HG02588 (cell line): ENCODE results near the gene ARL3.
"Not testable (repeated sequence)": the region's sequence is repeated elsewhere in the genome, so short reads cannot be mapped to it uniquely, and the experiment has no call there.

Experiments used
- ATAC-seq: cut with Tn5 transposase; IDR thresholded peaks from one replicate; pipeline ENCODE4 v1.9.1; 2021; ENCODE audit warnings: mild to moderate bottlenecking, moderate library complexity; ENCODE audit not compliant: unreplicated experiment

ARL3 gene

GRCh38 chr10:102674566-102674965, 39.6 kb downstream of the ARL3 start:
- ATAC-seq, result no peak

- ATAC-seq, result no peak
Observed at GRCh38 chr10:102673819-102674511, 40.2 kb downstream of the ARL3 start.

DNA sequence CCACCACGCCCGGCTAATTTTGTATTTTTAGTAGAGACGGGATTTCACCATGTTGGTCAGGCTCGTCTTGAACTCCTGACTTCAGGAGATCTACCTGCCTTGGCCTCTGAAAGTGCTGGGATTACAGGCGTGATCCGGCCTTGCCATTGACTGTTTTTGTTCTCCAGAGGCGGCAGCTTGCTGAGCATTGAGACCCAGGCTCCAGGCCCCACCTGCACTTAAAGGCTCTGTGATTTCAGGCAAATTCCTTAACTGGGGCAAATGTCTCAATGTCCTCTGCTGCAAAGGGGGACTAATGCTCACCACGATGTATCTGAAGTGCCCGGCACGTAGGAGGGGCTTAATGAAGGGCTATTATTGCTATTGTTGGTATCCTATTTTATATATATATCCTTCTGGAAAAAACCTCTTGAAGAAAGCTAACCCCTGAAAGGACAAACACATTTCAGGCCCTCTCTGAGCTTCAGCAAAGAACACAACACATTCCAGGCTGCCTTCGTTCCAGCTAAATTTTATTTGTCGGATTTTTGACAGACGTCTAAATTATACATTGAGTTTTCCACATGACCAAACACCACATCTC, 40.9 kb downstream of the ARL3 start:
- no peak for ATAC-seq

DNA sequence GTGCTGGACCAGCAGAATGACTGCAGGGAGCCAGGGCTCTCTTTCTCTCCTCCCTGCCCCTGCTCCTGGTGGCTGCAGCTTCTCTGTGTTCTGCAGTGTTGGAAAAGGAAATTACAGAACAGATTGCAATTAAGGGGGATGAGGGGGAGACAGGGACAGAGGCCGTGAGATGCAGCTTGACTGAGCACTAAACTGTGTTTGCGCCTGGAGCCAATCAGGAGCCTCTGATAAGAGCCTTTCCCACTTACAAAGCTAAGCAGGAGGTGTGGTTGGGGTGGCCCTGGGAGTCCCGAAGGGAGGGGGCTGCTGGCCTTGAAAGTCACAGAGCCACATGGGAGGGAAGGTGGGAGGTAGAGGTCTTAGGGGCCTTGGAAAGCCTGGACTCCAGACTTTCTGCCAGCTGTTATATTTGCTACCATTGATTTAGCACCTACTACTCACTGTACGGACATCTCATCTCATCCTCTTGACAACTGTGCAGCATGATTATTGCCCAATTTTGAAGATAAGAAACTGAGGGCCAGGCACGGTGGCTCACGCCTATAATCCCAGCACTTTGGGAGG, 43.2 kb downstream of the ARL3 start:
- ATAC-seq, result no peak

DNA sequence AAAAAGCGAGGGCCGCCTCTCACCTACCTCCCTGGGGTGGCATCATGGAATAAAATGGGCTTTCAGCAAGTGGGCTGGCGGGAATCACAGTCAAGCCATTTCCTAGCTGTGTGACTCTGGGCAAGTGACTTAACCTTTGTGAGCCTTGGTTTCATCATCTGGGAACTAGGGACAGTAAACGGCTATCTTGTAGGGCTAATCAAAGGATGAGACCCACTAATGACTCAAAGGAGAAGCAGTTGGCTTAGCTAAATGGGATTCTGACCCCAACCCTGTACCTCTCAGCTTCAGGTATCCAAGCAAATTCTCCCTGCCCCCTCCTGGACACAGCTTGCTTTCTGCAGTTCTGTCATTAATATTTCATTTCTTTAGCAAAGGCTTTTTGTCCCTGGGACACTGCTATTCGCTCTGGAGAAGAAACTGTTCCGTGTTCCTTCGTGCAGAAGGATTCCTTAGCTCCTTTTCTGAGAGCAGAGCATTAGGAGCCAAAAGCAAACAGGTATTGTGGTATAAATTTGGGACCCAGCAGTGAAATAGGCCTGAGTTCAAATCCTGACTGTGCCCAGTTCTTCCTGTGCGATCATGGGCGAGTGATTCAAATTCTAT, 44.0 kb downstream of the ARL3 start:
- no peak for ATAC-seq

- ATAC-seq, result no peak
Observed at GRCh38 chr10:102669206-102670064, 44.8 kb downstream of the ARL3 start.

DNA sequence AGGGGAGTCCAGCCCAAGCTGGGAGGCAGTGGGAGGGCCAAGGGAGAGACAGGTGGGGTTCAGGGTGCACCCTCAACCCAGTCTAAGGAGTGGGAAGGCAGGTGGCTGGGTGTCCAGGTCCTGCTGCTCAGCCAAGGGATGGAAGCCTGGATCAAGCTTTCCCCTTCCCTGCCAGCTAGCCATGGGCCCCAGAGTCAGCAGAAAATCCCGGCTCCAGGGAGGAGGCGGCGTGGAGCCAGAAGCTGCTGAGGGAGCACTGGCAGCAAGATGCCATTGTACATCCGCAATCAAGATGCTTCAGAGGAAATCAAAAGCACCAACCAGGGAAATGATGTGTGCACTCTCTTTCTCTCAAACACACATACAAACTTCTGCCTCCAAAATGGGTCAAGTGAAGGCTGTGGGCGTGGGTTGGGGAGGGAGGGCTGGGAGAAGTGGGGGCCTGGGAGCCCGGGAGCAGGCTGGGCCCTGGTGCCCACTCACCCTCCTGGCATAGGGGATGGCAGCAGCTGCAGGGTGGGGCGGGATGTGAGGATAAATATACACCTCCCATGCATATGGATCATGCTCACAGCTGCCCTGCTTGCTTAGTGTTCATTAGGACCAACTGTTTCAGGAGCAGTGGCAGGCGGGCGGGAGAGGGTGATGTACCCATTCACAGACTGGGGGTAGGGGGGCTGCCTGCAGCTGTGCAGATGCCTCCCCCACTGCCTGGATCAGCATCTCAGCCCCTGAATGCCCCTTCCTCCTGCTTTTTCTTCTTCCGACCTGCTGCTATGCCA, 45.7 kb downstream of the ARL3 start:
- no peak for ATAC-seq

GRCh38 chr10:102667411-102667810, 46.8 kb downstream of the ARL3 start:
- not testable (repeated sequence) for ATAC-seq

DNA sequence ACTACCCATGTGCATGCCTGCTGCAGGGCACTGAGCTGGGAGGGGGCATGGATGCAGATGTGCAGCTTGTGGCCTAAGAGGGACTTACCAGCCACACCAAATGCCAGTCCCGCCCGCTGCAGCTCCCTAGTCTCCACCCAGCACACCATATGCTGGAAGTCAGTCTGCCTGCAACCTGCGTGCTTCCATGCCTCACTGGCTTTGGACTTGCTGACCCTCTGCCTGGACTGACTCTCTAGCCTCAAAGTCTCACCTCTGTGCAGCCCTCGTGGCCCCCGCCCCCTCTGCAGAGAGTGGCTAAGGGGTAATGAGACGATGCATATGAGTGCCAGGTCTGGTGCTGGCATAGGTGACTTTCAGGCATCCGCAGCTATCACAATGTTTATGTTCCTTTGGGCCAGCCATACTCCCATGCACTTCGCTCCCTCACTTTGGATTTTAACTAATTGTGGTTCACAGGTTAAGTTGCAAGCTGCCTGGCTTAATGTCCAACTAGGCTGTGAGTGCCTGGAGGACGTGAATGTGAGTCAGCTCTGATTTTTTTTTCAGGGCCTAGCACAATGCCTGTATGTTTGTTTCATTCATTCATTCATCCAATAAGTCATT, 48.2 kb downstream of the ARL3 start:
- ATAC-seq, result no peak

DNA sequence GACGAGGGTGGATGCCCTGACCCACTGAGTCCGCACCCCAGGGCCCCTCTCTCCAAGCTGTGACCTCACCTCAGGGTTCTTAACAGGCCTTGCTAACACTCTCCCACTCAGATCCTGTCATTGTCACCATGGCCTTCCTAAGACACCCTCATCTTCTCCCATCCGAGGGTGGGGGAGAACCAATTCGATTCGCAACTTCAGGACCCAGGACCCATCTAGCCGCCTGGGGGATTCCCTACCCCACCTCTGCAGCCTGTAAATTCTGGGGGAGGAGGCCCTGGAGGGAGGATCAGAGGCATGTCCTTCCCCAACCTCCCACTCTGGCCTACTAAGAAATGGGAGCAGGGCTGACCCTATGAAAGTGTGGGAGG, 52.6 kb downstream of the ARL3 start:
- peak; percentile 10 for ATAC-seq

- peak; percentile 82 for ATAC-seq
Observed at GRCh38 chr10:102660888-102661657, 53.1 kb downstream of the ARL3 start.

GRCh38 chr10:102658802-102659201, 55.4 kb downstream of the ARL3 start:
- no peak for ATAC-seq

DNA sequence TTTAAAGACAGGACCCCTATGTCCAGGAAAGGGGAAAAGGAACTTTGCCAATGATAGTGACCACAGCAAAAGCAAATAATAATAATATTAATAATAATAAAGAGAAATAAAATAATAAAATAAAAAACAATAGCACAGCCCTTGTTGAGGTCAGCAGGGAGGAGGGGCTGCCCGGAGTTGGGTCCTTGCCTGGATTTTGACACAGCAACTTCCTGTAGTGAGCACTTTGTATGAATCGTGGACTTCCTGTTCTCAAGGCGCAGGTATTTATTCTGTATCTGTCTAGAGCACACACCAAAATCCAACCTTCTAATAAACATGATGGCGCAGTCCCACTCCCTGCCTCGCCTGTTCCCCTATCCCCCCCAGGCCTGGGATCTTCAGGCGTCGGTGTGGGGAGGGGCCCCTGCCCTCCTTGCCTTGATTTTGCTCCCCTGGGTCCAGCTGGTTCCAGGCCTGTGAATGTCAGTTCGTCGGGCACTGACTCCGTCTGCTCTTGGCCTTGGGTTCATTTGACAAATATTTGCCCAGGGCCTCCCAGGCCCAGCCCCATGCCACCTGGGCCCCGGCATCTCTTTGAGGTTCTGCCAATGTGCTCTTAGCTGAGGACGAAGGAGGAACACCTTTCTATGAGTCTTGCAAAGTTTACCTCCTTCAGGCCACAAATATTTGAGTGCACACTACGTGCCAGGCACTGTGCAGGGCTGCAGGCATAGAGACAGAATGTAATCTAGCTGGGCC, 56.0 kb downstream of the ARL3 start:
- no peak for ATAC-seq

DNA sequence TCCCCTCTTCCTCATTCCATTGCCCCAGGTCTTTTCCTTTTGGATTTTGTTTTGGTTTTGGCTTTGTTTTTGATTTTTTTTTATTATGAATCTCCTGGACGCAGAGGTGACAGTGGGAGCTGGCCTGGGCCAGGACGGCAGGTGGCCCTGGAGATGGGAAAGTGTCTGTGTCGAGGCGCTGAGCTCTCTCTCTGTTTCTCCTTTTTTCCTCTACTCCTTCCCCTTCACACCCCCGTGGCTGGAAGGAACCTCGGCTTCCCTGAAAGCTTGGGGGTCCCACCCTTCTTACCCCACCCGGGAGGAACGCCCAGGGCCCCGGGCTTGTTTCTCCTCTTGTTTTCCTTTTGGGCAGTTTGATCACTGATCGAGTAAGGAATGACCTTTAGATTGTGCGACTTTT, 56.7 kb downstream of the ARL3 start:
- ATAC-seq, result no peak

GRCh38 chr10:102656791-102657371, 57.3 kb downstream of the ARL3 start:
- ATAC-seq, result no peak

DNA sequence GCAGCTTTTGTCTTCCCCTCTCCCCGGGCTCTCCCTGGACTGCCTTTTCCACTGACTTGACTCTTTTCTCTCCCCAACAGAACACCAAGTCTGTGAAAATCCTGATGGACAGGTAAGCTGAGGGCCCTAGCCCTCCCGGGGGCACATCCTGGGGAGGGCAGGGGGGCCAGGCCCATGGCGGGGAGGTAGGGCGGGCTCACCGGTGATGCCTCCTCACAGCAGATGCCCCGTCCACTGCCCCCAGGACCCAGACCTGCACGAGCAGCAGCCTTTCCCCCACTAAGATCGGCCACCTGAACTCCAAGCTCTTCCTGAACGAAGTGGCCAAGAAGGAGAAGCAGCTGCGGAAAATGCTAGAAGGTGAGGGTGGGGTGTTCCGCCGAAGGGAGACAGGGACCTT, 58.2 kb downstream of the ARL3 start:
- no peak for ATAC-seq

GRCh38 chr10:102654969-102655368, 59.2 kb downstream of the ARL3 start:
- no peak for ATAC-seq

DNA sequence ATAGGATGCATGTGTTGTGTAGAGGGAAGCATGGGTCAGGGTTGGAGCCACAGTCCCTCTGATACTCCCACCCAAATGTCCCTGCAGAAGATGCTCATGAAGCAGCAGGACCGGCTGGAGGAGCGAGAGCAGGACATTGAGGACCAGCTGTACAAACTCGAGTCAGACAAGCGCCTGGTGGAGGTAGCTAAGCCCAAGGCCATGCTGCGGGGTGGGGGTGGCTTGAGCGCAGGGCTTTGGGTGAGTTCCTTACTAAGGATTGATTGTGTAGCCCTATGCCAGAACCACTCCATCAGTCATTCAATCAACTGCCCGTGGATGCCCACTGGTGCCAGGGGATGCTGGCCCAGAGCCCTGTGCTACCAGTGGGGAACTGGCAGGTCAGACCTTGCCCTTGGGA, 59.6 kb downstream of the ARL3 start:
- no peak for ATAC-seq
